GM12864 (cell line): ENCODE results near the gene CALY.

ENCODE experiments used
- DNase-seq: peaks from one replicate; pipeline ENCODE4 v3.0.0-alpha.2; 2011; ENCODE audit warnings: low read depth
- H3K4me3 ChIP-seq: 2 replicates; pipeline ENCODE4 v1.5.1; 2011; ENCODE audit warnings: mild to moderate bottlenecking, low read depth, low read length, control low read depth
- TF ChIP-seq, protein P1 (sequence below): IDR thresholded peaks from 2 replicates; pipeline ENCODE4 v1.5.1; 2011; ENCODE audit warnings: low read depth, mild to moderate bottlenecking, moderate library complexity, low read length, control low read depth, inconsistent platforms; ENCODE audit errors: missing control alignments

The CALY gene

GRCh38 chr10:133303206-133303605 lies 33.5 kb downstream of the CALY start:
- TF ChIP-seq, protein P1, sequence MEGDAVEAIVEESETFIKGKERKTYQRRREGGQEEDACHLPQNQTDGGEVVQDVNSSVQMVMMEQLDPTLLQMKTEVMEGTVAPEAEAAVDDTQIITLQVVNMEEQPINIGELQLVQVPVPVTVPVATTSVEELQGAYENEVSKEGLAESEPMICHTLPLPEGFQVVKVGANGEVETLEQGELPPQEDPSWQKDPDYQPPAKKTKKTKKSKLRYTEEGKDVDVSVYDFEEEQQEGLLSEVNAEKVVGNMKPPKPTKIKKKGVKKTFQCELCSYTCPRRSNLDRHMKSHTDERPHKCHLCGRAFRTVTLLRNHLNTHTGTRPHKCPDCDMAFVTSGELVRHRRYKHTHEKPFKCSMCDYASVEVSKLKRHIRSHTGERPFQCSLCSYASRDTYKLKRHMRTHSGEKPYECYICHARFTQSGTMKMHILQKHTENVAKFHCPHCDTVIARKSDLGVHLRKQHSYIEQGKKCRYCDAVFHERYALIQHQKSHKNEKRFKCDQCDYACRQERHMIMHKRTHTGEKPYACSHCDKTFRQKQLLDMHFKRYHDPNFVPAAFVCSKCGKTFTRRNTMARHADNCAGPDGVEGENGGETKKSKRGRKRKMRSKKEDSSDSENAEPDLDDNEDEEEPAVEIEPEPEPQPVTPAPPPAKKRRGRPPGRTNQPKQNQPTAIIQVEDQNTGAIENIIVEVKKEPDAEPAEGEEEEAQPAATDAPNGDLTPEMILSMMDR: no peak
- no peak overlapping the region for H3K4me3 ChIP-seq
- no peak for DNase-seq

DNA sequence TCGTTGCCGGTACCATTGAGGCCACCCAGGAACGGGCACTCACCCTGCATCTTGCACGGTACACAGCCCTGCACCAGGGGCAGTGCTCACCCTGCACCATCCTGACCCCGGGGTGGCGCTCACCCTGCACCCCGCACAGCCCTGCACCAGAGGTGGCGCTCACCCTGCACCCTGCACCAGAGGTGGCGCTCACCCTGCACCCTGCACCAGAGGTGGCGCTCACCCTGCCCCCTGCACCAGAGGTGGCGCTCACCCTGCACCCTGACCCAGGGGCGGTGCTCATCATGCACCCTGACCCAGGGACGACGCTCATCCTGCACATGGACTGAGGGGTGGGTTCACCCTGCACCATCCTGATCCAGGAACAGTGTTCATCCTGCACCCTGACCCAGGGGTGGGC lies 34.5 kb downstream of the CALY start:
- TF ChIP-seq, protein P1: no peak
- DNase-seq: no peak

GRCh38 chr10:133299738-133300137 lies 37.0 kb downstream of the CALY start:
- no peak overlapping the region for H3K4me3 ChIP-seq
- no peak for DNase-seq
- TF ChIP-seq, protein P1: no peak

More for the DNA sequence above, 34.5 kb downstream of the CALY start:
- H3K4me3 ChIP-seq: no peak overlapping the region

DNA sequence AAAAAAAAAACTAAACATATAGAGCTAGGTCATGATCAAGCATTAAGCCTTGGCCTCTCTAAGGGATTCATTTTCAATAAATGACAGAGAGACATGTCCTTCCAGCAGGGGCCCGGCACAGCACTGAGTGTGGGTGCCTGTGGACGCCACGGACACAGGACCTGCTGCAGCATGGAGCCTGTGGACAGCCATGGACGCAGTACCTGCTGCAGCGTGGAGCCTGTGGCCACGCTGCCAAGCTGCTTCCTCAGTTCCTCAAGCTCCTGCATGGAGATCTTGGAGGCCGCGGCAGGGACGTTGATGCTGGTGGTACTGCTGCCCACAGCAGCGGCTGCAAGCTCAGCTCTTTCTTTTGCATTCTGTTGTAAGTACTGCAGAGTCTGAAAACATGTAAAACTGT lies 37.5 kb downstream of the CALY start:
- DNase-seq: no peak
- H3K4me3 ChIP-seq: no peak overlapping the region
- TF ChIP-seq, protein P1: no peak

DNA sequence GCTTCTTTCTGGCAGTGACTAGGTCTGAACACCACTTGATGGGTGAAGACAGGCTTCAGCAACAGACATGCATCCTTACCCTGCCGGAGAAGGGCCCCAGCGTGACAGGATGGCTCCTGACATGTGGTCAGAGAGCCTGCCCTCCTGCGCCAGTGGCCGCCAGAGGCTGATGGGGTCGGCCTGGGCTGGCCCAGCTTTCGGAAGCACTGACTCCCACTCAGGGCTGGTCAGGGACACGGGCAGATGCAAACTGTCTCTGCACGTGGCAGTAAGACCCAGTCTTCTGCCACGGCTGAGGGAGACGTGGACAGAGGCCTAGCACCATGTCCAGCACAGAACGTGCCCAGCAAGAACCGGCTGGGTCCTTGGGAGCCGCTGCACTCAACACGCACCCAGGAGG lies 38.2 kb downstream of the CALY start:
- DNase-seq: no peak
- TF ChIP-seq, protein P1: no peak
- H3K4me3 ChIP-seq: no peak overlapping the region

DNA sequence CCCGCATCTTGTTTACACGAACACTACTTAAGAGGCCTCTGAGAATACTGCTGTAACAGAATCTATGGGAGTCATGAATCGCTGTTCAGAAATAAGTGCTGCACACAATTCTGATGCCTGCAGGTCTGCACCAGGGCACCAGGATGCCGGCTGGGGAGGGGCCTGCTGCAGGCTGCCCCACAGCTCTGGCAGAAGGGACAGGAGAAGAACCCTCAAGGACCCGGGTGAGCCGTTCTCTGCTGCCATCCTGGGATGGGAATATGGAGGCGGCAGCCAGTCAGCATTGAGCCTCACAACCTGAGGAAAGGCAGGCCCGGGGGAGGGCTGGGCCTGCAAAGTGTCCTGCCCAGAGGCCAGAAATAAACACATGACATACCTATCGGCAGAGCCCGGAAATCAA lies 39.2 kb downstream of the CALY start:
- TF ChIP-seq, protein P1: no peak
- DNase-seq: no peak
- H3K4me3 ChIP-seq: no peak overlapping the region

GRCh38 chr10:133295426-133296320 lies 41.0 kb downstream of the CALY start:
- DNase-seq: no peak
- H3K4me3 ChIP-seq: no peak overlapping the region
- TF ChIP-seq, protein P1: no peak
